NCI-H1694 (cell line): Measurements from ENCODE around the gene DMRTB1.
"Not testable (repeated sequence)": the region's sequence is repeated elsewhere in the genome, so short reads cannot be mapped to it uniquely, and the experiment has no call there.

Source experiments
- DNase-seq: peaks from one replicate; lab custom pipeline; 2025; lab: John Stamatoyannopoulos, UW

DMRTB1 gene

DNA sequence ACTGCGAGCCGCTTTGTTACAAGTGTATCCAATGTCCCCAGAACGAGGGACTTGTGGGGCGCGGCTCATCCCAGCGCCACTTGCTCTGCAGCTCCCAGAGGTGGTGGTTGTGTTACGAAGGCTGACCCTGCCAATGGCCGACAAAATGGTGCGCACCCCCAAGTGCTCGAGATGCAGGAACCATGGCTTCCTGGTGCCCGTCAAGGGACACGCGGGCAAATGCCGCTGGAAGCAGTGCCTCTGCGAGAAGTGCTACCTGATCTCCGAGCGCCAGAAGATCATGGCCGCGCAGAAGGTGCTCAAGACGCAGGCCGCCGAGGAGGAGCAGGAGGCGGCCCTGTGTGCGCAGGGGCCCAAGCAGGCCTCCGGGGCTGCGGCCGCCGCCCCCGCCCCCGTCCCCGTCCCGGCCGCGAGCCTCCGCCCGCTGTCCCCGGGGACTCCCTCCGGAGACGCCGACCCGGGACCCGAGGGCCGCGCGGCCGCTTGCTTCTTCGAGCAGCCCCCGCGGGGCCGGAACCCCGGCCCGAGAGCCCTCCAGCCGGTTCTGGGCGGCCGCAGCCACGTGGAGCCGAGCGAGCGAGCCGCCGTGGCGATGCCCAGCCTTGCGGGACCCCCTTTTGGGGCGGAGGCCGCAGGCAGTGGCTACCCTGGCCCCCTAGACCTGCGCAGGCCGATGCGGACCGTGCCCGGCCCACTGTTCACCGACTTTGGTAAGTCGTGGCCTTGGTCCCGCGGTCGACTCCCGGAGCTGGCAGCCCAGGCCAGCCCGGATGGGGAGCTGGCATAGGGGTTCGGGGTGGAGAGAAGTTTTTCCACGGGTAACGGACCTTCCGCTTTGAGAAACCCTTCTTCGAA is at the start of gene DMRTB1:
Gene DMRTB1, plus strand, starts transcription at position 79 of the 855 bp plus-strand sequence. Its CDS starts 55 bp downstream, at position 134.
- DNase-seq = no peak

DNA sequence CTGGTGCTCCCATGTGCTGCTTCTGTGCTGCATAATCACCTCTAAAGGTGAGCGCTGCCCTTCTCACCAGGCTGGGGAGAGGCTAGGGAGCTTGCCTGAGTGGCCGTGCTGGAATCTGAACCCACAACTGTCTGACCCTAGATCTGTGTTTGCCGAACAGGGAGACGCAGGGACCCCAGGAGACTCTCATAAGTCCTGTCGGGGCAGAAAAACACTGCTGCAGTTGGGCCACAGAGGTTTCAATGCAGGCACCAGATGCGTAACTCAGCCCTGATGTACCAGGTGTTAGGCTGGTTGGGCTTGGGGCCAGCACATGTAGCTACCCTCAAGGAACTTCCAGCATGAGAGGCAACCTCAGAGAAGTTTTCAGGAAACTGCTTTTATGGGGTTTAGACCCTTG is 49.5 kb upstream of the DMRTB1 start:
- no peak for DNase-seq

DNA sequence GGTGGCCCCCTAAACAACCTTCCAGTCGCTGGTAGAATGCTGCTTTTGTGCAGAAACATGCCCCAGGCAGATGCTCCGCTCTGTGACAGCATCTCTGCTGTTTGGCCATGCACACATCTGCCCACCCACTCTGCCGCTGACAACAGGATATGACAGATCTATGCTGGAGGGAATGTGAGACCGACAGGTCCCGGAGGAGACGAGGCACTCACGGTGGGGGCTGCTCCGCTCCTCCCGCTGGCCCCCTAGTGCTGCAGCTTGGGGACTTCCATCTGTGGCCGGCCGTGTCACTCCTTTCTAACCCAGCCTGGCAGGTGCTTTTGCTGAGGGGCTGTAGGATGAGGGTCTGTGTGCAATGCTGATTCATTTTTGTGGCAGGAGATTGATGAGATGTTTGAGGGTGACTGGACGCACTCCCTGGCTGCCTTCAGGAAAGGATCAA is 49.1 kb upstream of the DMRTB1 start:
- DNase-seq = peak; percentile 91

DNA sequence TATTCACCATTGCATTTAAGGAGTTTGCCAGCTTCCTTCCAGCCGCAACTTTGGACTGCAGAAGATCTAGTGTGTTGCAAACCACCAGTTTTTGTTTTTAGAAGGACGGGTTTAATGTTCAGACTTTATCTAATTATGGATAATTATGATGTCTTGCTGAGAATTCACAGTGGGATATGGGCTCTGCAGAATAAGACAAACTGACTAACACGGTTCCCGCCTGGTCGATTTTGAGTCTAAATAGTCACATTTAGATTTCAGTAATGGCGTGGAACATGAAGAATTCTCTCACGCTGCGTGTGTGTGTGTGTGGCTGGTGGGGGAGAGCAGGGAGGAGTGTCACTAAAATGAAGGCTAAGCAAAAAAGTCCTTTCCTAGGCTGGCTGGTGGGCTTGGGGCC is 48.5 kb upstream of the DMRTB1 start:
- no peak for DNase-seq

DNA sequence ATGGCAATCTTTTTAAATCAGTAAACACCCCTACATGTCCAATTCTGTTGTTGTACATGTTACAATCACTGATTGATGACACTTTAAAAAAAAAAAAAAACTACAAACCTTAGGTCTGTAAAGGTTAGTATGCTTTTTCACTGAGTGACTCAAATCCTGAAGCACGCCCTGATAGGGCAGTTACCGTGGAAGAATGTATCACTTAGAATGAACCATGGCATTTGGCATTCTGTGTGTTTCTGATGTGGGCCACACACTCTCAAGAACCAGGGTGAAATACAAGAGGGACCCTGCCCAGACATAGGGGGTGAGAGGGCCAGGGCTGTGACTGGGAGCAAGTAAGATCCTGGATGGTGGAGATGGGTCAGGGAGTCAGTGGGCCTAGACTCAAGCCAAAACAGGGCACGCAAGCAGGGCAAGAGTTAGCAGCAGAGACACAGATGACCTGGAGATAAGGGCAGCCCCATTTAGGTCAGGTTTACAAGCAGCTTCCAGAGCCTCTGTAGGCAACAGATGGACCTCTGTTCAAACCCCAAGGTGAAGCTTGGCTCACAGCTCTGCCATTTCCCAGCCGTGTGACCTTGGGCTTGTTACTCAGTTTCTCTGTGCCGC is 47.6 kb upstream of the DMRTB1 start:
- DNase-seq = no peak

DNA sequence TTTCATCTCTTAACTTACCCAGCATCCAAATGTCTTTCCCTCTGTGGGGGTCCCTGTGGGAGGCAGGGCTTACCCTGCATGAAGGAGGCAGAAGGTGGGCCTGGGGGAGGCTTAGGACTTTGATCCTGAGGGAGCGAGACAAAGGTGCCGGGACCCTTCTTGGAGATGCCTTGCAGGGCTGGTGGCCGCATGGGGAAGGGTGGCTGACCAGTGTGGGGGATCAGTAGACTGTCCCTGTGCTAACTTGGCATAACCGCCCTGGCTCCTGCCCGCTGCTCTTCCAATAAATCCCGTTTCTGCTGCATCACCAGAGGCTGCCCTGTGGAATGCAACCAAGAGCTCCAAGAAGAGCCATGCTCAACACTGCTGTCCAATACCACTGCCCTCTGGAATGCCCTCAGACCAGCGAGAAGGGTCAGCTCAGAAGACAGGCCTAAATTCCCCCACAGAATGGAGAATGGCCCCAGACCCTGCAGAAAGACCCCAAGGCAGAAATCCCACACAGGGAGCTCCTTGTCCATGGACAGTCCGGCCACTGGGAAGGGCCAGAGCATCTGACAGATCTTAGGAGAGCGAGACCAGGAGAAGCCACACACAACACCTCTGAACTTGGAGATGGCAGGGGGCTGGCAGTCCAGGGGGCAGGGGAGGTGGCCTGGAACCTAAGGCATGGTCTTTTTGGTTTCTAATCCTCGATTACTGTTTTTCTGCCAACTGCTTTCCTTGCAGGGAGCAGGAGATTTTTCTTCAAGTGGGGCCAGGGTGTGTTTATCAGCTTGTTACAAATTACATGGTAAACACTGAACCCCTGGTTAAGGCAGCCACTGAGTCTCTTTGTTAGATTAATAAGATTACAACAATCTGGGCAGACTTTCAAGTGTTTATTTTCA is 46.7 kb upstream of the DMRTB1 start:
- no peak for DNase-seq

DNA sequence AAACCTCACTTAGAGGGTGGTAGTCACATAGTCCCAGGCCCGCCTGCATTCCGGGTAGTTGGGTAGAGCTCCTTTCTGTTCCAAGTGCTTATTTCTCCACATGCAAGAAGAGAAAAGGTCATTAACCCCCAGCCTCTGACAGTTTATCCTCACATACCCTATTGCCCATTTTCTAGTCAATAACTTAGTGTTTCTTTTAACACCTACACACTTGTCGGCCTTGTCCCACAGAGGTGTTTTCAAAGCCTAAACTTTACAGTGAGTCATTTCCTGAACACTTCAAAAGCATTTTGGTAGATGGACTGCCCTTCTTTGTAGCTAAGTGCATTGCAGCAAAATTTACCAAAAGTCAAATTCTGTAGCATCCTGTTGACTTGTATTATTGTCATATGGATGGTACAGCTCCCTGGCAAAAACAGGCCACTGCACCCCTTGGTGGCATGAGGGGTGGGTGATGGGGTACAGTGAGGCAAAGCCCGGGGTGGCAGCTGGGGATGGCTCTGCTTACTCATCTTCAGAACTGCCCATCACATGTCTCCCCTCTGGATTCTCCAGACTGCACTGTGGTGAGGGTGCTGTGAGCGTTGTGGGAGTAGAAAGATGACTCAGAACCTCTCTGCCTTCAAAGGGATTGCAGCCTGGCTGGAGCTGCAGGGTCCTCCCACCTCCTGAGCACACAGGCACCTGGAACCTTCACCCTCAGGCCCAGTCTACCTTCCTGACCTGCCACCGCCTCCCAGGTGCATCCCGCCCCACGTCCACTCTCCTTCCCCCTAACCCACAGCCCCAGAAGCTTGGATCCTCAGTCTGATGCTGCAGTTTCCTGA is 45.8 kb upstream of the DMRTB1 start:
- DNase-seq = no peak

DNA sequence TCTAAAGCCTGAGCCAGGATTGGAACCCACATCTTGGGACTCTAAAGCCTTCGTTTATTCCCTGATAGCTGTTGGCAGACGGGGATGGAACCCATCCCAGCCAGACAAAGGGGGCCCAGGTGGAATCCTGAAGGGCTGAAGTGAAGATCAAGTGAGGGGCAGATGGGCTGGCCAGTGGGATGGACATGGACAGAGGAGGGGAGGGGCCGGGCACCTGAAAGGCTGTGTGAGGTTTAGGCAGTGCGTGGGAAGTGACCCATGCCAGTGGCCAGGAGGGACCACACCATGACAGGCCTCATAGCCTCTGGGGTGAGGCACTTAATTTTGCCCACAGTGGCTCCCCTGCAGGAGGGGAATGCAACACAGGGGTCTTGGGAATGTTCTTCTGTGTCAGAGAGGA is 44.6 kb upstream of the DMRTB1 start:
- no peak for DNase-seq

DNA sequence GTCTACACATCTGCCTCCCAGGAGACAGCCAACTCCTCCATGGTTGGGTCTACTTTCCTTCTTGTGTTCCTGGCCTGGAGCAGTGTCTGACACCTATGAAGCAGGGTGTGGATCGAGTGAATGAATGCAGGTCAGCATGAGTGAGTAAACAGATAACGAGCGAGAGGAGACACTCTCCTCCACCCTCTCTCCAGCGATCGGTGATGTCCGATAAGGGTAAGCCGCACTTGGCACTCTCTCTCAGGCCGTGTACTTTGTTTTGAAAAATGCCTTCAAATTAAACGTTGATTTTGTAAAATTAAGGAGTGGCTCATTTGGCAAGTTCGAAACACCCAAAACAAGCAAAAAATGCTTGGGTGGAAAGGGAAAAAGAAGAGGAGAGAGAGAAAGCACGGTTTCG is 43.8 kb upstream of the DMRTB1 start:
- no peak for DNase-seq

DNA sequence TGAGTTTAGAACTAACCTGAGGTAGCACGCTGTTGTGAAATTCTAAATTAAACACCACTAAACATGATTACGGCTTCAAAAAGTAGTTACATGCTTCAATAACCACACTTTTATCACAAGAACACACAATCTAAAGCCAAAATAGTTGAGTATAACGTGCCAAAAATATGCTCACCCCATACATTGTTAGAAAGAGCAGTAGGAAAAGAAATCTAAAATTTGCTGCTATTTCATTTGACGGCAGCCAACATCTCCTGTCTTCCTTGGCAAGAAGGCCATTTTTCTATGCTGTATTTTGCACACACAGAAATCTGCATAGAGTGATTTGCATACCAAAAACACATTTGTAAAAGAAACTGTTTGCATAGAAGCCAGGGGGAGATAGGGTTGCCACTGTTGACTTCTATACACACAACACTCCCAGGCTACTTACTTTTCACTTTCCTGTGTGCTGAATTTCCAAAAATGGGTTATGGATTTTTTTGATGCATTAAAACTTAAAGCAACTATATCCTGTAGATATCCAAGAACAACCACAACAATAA is 42.9 kb upstream of the DMRTB1 start:
- no peak for DNase-seq

DNA sequence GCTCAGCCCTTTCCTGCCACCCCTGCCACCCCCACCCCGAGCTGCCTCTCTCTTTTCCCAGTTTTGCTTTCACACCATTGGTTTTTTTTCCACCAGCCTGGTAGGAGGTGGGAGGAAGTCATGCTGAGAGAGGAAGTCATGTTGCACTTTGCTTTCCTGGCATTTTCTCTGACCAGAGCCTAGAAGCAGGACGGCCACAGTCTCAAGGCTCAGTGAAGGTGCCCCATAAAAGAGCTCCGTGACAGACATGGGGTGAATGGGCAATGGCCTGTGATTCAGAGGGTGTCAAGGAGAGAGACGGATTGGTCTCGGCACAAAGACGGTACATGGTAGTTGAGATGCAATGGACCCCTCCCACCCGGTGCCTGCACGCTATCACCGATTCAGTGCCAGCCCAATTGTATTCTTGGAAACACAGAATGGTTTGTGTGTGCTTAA is 42.1 kb upstream of the DMRTB1 start:
- no peak for DNase-seq

DNA sequence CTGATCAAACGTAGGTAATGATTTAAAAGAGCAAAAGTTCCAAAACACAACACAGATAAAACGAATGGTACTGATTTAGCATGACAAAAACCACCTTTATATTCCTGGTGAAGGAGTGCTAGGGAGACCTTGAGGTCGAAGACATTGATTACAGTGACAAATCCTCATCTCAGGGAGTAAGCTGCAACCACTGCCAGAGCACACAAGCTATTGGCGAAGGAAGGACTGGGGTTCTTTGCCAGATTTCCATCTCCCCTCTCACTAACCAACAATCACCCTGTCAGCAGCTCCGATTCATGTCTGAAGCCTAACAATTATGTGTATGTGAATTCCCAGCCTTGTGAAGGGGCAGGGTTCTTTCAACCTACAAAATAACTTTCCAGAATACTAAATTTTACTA is 40.2 kb upstream of the DMRTB1 start:
- no peak for DNase-seq

DNA sequence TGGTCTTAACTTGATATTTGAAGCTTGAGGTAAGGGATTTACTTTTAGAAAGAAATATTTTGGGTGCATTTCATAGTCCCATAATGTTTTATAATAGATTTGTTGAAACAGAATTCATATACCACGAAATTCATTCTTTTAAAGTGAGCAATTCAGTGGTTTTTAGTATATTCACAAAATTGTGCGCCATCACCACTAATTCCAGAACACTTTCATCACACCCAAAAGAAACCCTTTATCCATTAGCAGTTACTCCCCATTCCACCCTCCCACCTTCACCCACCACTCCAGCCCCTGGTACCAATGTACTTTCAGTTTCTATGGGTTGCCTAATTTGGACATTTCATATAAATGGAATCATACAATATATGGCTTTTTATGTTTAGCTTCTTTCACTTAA is 38.9 kb upstream of the DMRTB1 start:
- no peak for DNase-seq

DNA sequence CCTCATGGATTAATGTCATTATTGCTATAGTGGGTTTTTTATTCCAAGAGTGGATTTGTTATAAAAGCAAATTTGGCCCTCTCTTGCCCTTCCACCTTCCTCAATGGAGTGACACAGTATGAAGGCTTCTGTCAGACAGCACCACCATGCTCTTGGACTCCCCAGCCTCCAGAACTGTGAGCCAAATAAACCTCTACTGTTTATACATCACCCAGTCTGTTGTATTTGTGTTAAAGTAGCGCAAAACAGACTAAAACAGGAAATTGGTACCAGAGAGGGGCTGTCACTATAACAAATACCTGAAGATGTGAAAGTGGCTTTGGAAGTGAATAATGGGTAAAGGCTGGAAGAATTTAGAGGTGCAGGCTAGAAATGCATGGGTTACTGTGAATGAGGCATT is 38.0 kb upstream of the DMRTB1 start:
- DNase-seq = no peak

DNA sequence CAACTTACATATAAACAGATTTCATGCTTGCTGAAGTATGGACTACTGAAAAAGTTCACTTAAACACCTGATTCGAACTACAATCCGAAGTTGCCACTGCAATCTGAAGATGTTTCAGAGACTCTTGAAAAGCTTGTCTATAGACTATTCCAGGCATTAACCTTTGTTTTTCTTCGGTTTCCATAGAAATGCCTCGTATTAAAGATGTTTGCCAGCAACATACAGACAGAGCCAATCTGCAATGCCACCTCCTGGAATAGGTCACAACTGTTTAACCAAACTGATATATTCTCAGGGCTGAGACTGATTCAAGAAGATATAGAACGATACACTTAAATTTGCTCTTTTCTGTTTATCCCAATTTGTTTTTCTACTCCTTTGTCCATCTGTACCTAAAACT is 28.9 kb upstream of the DMRTB1 start:
- DNase-seq = peak; percentile 44

DNA sequence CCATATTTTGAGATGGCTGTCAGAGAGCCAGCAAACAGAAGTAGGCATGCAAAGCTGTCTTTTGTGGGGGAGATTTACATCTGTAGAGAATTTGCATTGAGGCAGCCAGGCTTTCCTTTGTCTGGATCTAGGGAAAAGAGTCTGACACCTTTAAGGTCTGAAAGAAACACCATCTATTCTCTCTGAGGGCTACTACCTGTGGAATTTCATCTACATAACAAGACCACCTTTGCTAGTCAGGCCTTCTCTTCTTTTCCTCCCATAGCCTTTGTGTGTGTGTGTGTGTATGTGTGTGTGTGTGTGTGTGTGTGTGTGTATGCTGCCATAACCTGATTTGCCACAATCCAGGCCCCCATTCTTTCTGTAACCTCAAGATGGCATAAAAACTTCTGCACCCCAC is 28.4 kb upstream of the DMRTB1 start:
- DNase-seq = no peak

DNA sequence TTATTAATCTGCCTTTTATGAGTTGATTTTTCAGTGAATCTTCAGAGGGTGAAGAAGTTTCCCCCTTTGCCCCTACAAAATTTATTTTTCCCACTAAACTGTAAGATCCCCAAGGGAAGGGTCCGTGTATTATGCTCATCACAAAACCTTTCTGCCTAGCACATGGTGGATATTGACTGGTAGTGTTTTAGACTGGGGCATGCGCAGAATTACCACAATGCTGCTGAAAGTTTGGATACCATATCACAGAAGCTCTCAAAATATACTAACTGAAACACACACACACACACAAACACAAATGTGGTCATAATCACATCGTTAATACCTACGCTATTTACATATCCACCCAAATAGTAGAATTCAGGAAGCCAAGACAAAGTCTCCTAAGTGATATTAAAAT is 28.0 kb upstream of the DMRTB1 start:
- DNase-seq = no peak

DNA sequence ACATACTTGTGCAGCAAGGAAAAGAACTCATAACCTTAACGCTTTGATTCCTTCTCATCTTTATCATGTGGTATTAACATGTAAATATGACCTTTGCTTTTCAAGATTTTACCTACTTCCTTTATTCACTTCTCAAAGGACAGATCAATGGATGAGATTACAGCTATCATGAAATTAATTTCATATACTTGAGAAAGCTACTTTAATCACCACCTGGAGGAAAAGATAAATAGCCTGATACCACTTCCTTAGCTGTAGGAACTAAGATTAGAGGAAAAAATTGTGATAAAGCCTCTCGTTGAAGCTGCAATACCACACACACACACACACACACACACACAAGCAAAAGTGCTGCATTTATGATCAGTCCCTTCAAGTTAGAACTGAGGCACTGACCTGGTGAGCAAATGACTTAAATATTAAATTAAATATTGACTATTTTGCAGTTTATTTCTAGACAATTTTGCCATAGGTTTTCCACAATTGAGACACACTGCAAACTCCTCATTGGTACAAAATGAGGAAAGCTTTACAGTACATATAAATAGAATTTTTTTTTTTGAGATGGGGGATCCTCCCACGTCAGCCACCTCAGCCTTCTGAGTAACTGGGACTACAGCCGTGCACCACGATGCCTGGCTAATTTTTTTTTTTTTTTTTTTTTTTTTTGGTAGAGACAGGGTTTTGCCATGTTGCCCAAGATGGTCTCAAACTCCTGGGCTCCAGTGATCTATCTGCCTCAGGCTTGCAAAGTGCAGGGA is 27.2 kb upstream of the DMRTB1 start:
- DNase-seq = no peak

DNA sequence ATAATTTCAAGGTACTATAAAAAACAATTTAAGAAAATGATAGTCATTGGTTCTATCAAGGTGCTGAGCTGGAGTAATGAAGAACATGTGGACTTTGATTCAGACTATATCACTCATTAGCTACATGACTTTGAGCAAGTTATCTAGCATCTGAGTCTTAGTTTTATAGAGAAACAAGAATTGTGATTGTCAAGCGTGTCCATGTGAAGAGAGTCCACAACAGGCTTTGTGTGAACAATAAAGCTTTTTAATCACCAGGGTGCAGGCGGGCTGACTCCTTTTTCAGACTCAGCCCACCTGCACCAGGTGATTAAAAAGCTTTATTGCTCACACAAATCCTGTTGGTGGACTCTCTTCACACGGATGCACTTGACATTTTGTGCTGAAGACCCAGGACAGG is 26.6 kb upstream of the DMRTB1 start:
- no peak for DNase-seq

DNA sequence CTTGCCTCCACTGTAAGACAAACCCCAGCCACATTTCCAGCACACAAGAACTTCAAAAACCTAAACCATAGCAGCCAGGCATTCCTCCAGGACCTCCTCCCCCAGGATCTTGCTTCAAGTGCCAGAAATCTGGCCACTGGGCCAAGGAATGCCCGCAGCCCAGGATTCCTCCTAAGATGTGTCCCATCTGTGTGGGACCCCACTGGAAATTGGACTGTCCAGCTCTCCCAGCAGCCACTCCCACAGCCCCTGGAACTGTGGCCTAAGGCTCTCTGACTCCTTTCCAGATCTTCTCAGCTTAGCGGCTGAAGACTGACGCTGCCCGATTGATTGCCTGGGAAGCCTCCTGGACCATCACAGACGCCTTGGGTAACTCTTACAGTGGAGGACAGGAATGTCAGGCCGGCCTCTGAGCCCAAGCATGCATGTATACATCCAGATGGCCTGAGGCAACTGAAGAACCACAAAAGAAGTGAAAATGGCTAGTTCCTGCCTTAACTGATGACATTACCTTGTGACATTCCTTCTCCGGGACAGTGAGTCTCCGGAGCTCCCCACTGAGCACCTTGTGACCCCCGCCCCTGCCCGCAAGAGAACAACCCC is 24.7 kb upstream of the DMRTB1 start:
- not testable (repeated sequence) for DNase-seq
